PC-3 (cell line): Measurements from ENCODE around the gene PIK3R2. TPM values are rescaled to one million over a fixed set of nuclear protein-coding genes. Genes with fewer than 3 reads are reported as not detected.

Source experiments
- ATAC-seq: fragments of 200-7000 bp; cut with Tn5 transposase; 2 replicates; pipeline ENCODE4 v1.9.1; 2020; ENCODE audit warnings: mild to moderate bottlenecking, moderate library complexity
- BruUV-seq: library from RNA; stranded (reverse); fragments of 400-500 nt; replicated peaks from 2 replicates; lab custom pipeline; 2021; lab: Mats Ljungman, UMichigan
- CTCF ChIA-PET: fragments of 300-600 bp; sonication (Branson Sonifier 250); formaldehyde crosslinking; loops from one replicate; lab custom pipeline; 2022; ENCODE audit warnings: antibody characterized with exemption; lab: Charles Lee
- POLR2A ChIA-PET: fragments of 300-600 bp; sonication (Branson Sonifier 250); formaldehyde crosslinking; loops from one replicate; lab custom pipeline; 2022; ENCODE audit warnings: antibody characterized with exemption; ENCODE audit not compliant: unreplicated experiment; lab: Charles Lee
- DNase-seq: peaks from one replicate; pipeline ENCODE4 v3.0.0-alpha.2; 2015
- H2AFZ ChIP-seq: fragments of 300-600 bp; sonication (generic); 2 replicates; pipeline ENCODE4 v1.6.0; 2016; ENCODE audit warnings: antibody characterized with exemption, low read length
- H3F3A ChIP-seq: fragments of 300-600 bp; sonication (generic); one replicate; pipeline ENCODE4 v1.6.0; 2017; ENCODE audit warnings: antibody characterized with exemption, low read length, control low read depth, mild to moderate bottlenecking; ENCODE audit not compliant: unreplicated experiment
- H3K27ac ChIP-seq: fragments of 300-600 bp; sonication (generic); 2 replicates; pipeline ENCODE4 v1.5.1; 2016; ENCODE audit warnings: mild to moderate bottlenecking, low read length
- H3K27me3 ChIP-seq: fragments of 300-600 bp; sonication (generic); 2 replicates; pipeline ENCODE4 v1.6.1; 2016; ENCODE audit warnings: low read length, mixed read lengths
- H3K36me3 ChIP-seq: fragments of 300-600 bp; sonication (generic); 2 replicates; pipeline ENCODE4 v1.6.1; 2016; ENCODE audit warnings: low read depth, mixed run types, low read length, mixed read lengths
- H3K4me1 ChIP-seq: fragments of 300-600 bp; sonication (generic); 2 replicates; pipeline ENCODE4 v1.5.1; 2016; ENCODE audit warnings: low read length; ENCODE audit not compliant: insufficient read depth
- H3K4me2 ChIP-seq: fragments of 300-600 bp; sonication (generic); 2 replicates; pipeline ENCODE4 v1.6.0; 2016; ENCODE audit warnings: low read length
- H3K4me3 ChIP-seq: fragments of 300-600 bp; sonication (generic); 2 replicates; pipeline ENCODE4 v1.5.1; 2016; ENCODE audit warnings: mild to moderate bottlenecking, low read length, mixed read lengths
- H3K79me2 ChIP-seq: fragments of 300-600 bp; sonication (generic); 2 replicates; pipeline ENCODE4 v1.6.1; 2017; ENCODE audit warnings: low read length, mixed read lengths
- H3K9ac ChIP-seq: fragments of 300-600 bp; sonication (generic); 2 replicates; pipeline ENCODE4 v1.6.0; 2016; ENCODE audit warnings: mild to moderate bottlenecking, low read length
- H3K9me2 ChIP-seq: fragments of 300-600 bp; sonication (generic); replicated peaks from 2 replicates; pipeline ENCODE4 v1.6.1; 2016; ENCODE audit warnings: mixed run types, low read length, mixed read lengths
- H3K9me3 ChIP-seq: fragments of 300-600 bp; sonication (generic); 2 replicates; pipeline ENCODE4 v1.6.1; 2016; ENCODE audit warnings: low read length, mixed read lengths
- H4K20me1 ChIP-seq: fragments of 300-600 bp; sonication (generic); 2 replicates; pipeline ENCODE4 v1.6.1; 2016; ENCODE audit warnings: low read length, mixed read lengths
- EZH2 ChIP-seq: fragments of 300-600 bp; sonication (generic); IDR thresholded peaks from one replicate; pipeline ENCODE4 v1.6.1; 2017; ENCODE audit warnings: antibody characterized with exemption, mild to moderate bottlenecking, low read length; ENCODE audit not compliant: unreplicated experiment
- EZH2phosphoT487 ChIP-seq: fragments of 300-600 bp; sonication (generic); IDR thresholded peaks from 2 replicates; pipeline ENCODE4 v1.6.1; 2018; ENCODE audit warnings: mild to moderate bottlenecking, antibody characterized with exemption, low read length, borderline replicate concordance
- intact Hi-C: fragments of 100-400 bp; cut with micrococcal nuclease; formaldehyde crosslinking; loops from 2 replicates; pipeline ENCODE4 v1.9.0; 2023
- total RNA-seq: library from RNA; depleted of rRNA; stranded (reverse); fragments of >200 nt; gene quantifications from 2 replicates; pipeline ENCODE4 v1.2.3, GENCODE V29; 2014
- TF ChIP-seq, protein P1 (sequence below): fragments of 300-600 bp; sonication (generic); conservative IDR thresholded peaks from 2 replicates; pipeline ENCODE4 v1.5.1; 2017; ENCODE audit warnings: antibody characterized with exemption, low read depth, mild to moderate bottlenecking, low read length

PIK3R2 gene
- total RNA-seq, 1 experiment from 2014 or later, result 15.8 TPM

DNA sequence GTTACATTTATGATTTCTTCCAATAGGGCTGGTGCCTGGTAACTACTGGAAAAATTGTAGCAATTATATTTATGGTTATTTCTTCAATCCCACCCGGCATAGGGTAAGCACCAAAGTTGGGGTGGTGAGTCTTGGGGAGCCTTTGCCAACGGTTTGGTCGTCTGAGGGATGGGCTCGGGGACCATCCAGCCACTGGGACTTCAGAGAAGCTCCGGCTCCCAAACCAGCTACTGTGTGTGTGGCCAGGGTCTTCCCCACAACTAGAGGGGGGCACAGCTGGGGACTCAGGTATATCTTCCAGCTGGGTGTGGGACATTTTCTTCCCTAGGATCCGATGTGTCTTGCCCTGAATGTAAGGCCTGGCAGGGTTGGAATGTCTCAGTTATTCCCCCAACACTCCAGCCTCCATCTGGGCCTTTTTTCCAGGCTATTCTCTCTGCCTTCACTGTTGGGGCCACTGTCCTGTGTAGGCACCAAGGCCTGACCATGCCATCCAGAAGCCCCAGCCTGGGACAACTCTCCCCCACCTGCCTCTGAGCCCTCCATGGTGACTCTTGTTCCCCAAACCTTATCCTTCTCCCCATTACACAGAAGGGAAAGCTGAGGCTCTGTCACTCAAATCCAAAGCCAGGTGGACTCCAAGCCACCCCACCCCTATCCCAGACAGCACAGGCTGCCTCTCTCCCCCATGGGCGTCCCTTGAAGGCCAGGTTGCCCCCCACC, 19.5 kb downstream of the PIK3R2 start:
- Histone ChIP-seq H3K9me3 (no peaks in the 10 kb centered on the region), H3K36me3 (peaks cover 2% of the 10 kb centered on the region; the same call in 1 of the 2 replicates), H3K9me2 (no peaks in the 10 kb centered on the region), H4K20me1 (no peaks in the 10 kb centered on the region), H3K4me1 (peaks cover 5% of the 10 kb centered on the region; the same call in 1 of the 2 replicates), H3K9ac (no peak overlapping the region), H3K27me3 (no peaks in the 10 kb centered on the region), H3K4me3 (no peak overlapping the region), H3K4me2 (no peak overlapping the region), H3K27ac (no peak overlapping the region), H3F3A (no peaks in the 10 kb centered on the region), H3K79me2 (no peaks in the 10 kb centered on the region), H2AFZ (no peak overlapping the region)
- no peak for TF ChIP-seq EZH2
- no peak for TF ChIP-seq EZH2phosphoT487
- TF ChIP-seq, protein P1, sequence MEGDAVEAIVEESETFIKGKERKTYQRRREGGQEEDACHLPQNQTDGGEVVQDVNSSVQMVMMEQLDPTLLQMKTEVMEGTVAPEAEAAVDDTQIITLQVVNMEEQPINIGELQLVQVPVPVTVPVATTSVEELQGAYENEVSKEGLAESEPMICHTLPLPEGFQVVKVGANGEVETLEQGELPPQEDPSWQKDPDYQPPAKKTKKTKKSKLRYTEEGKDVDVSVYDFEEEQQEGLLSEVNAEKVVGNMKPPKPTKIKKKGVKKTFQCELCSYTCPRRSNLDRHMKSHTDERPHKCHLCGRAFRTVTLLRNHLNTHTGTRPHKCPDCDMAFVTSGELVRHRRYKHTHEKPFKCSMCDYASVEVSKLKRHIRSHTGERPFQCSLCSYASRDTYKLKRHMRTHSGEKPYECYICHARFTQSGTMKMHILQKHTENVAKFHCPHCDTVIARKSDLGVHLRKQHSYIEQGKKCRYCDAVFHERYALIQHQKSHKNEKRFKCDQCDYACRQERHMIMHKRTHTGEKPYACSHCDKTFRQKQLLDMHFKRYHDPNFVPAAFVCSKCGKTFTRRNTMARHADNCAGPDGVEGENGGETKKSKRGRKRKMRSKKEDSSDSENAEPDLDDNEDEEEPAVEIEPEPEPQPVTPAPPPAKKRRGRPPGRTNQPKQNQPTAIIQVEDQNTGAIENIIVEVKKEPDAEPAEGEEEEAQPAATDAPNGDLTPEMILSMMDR, result no peak
- POLR2A ChIA-PET, result no interaction called here
- CTCF ChIA-PET, result no interaction called here
- BruUV-seq, result no TSS peak
- DNase-seq (no peak), ATAC-seq (no peak)
- intact Hi-C loops, result no loop called here

DNA sequence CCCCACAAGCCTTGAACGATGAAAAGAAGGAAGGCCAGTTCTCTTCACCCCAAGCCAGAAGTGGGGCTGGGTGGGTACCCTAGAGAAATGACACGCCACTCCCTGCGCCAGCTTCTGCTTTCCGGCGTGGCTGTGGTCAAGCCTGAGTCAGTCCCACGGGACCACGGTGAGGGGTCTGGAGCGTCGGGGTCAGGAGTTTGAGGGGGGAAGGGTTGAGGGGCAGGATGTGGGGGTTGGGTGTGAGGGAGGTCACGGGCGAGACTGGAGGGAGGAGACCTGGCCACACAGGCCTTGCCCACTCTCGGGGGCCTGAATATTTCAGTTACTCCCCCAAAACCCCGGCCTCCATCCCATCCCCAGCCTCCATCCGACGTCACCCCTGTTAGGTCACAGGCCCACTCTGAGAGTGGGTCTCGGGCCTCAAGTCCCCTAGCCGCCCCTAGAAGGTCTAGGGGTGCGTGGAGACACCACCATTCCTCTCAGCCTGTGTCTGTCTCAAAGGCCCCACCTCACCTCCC, 20.1 kb downstream of the PIK3R2 start:
- Histone ChIP-seq H3K36me3 (no peaks in the 10 kb centered on the region; the same call in 1 of the 2 replicates), H3F3A (no peaks in the 10 kb centered on the region), H2AFZ (peak overlapping the region; percentile 80), H3K9ac (0 out of 2 replicates have a peak overlapping the region, but pooled peaks have one; percentile 42), H3K79me2 (no peaks in the 10 kb centered on the region), H3K9me2 (no peaks in the 10 kb centered on the region), H3K4me2 (peak overlapping the region; percentile 88), H3K4me1 (peaks cover 5% of the 10 kb centered on the region; the same call in 1 of the 2 replicates), H3K9me3 (no peaks in the 10 kb centered on the region), H4K20me1 (no peaks in the 10 kb centered on the region), H3K27me3 (no peaks in the 10 kb centered on the region), H3K4me3 (peak overlapping the region; percentile 82; the same call in 1 of the 2 replicates), H3K27ac (no peak overlapping the region)
- BruUV-seq, result no TSS peak
- ATAC-seq (no peak), DNase-seq (no peak)
- intact Hi-C loops, result no loop called here
- CTCF ChIA-PET, result no interaction called here
- TF ChIP-seq EZH2phosphoT487 (no peak), EZH2 (no peak)
- TF ChIP-seq, protein P1, result no peak
- POLR2A ChIA-PET, result no interaction called here
